ENCODE results near the gene SPANXN3. TPM values are rescaled to one million over a fixed set of nuclear protein-coding genes. Genes with fewer than 3 reads are reported as not detected.

Gene SPANXN3
- total and polyA plus RNA-seq, 2 donors (not counting 1 experiment from before 2014, with no cell fraction given) = not detected

DNA sequence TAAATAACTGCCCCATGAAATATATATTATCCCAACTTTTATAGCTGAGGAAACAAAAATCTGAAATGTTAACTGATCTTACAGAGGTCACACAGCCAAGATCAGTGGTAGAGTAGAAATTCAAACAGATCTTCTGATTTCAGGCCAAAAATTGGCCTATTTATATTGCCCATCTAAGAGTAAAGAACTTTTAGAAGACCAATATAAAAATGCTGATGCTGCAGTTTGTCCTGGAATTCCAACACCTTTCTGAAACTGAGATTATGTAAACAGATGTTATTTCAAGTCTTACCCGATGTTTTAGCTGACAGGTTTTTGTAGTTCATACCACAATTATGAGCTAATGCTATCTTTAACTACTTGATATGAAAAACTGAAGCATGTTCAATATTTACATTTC is 51.1 kb downstream of the SPANXN3 start:
- H3K27me3 ChIP-seq (replicated peaks in 1 of 4; ENCODE audit: control extremely low read depth in 1 of 4, control insufficient read depth in 3 of 4, insufficient read depth in 4 of 4, low read length in 3 of 4) = no peaks in the 10 kb centered on the region
- H3K9me3 ChIP-seq (ENCODE audit: control extremely low read depth in 1 of 3, control insufficient read depth in 2 of 3, insufficient read depth in 1 of 3, low read length in 2 of 3) = no peaks in the 10 kb centered on the region
- no peak overlapping the region for H2AFZ ChIP-seq (ENCODE audit: insufficient read depth, low read depth, low read length, poor library complexity, severe bottlenecking)
- H3K4me3 Mint-ChIP-seq = no peak overlapping the region
- H3K36me3 ChIP-seq (replicated peaks in 1 of 2; ENCODE audit: control extremely low read depth in 1 of 2, control insufficient read depth in 1 of 2, extremely low read depth in 1 of 2, insufficient read depth in 2 of 2, low read length in 1 of 2) = no peaks in the 10 kb centered on the region
- H3K79me2 ChIP-seq (ENCODE audit: control insufficient read depth, insufficient read depth, low read length) = no peaks in the 10 kb centered on the region
- TF ChIP-seq EZH2 (IDR thresholded peaks at IDR 0.05; ENCODE audit: borderline replicate concordance, insufficient read depth, low read depth, low read length, poor library complexity, severe bottlenecking) = no peak
- TF ChIP-seq CTCF (IDR thresholded peaks at IDR 0.05) = no peak
- POLR2A ChIA-PET = no interaction called here
- no peak for ATAC-seq (ENCODE audit: low read depth)
- no CpG with 5 or more reads among the region's 1 CpG for WGBS (ENCODE audit: insufficient coverage)
- H3K27ac Mint-ChIP-seq = no peak overlapping the region
- DNase-seq = no peak
- no peak overlapping the region for H3K4me3 ChIP-seq (ENCODE audit: control extremely low read depth in 1 of 5, extremely low read depth in 1 of 5, insufficient read depth in 1 of 5, low read depth in 2 of 5, low read length in 4 of 5)
- H3K4me1 Mint-ChIP-seq = no peaks in the 10 kb centered on the region
- no peaks in the 10 kb centered on the region for H4K20me1 ChIP-seq (ENCODE audit: control insufficient read depth, insufficient read depth, low read length, poor library complexity, severe bottlenecking)
- H3K4me1 ChIP-seq (ENCODE audit: control insufficient read depth in 2 of 2, insufficient read depth in 2 of 2, low read length in 2 of 2) = no peaks in the 10 kb centered on the region
- H3K9me3 Mint-ChIP-seq (ENCODE audit: insufficient read depth) = peaks cover 4% of the 10 kb centered on the region
- H3K27ac ChIP-seq (ENCODE audit: low read length in 2 of 2) = no peak overlapping the region
- no peaks in the 10 kb centered on the region for H3K27me3 Mint-ChIP-seq
- no peak overlapping the region for H3K9ac ChIP-seq (ENCODE audit: low read length)
- CTCF ChIA-PET = no interaction called here
- intact Hi-C loops (cut with micrococcal nuclease) = no loop called here
- no peak overlapping the region for H3K4me2 ChIP-seq (replicated peaks; ENCODE audit: low read depth, low read length, poor library complexity, severe bottlenecking)

- no peak overlapping the region for H3K4me3 Mint-ChIP-seq
- no peak overlapping the region for H3K27ac ChIP-seq (ENCODE audit: low read length in 2 of 2)
- 73% methylated on average over 3 of the region's 10 CpGs for WGBS (ENCODE audit: insufficient coverage)
These were observed 54.6 kb downstream of the SPANXN3 start for GRCh38 chrX:143462696-143463095.

More at GRCh38 chrX:143462696-143463095, 54.6 kb downstream of the SPANXN3 start:
- Histone ChIP-seq H3K4me2 (replicated peaks; ENCODE audit: low read depth, low read length, poor library complexity, severe bottlenecking) (no peak overlapping the region), H3K79me2 (ENCODE audit: control insufficient read depth, insufficient read depth, low read length) (no peaks in the 10 kb centered on the region), H3K4me1 (ENCODE audit: control insufficient read depth in 2 of 2, insufficient read depth in 2 of 2, low read length in 2 of 2) (no peaks in the 10 kb centered on the region), H4K20me1 (ENCODE audit: control insufficient read depth, insufficient read depth, low read length, poor library complexity, severe bottlenecking) (no peaks in the 10 kb centered on the region), H3K9me3 (ENCODE audit: control extremely low read depth in 1 of 3, control insufficient read depth in 2 of 3, insufficient read depth in 1 of 3, low read length in 2 of 3) (no peaks in the 10 kb centered on the region), H3K36me3 (replicated peaks in 1 of 2; ENCODE audit: control extremely low read depth in 1 of 2, control insufficient read depth in 1 of 2, extremely low read depth in 1 of 2, insufficient read depth in 2 of 2, low read length in 1 of 2) (no peaks in the 10 kb centered on the region), H3K27me3 (replicated peaks in 1 of 4; ENCODE audit: control extremely low read depth in 1 of 4, control insufficient read depth in 3 of 4, insufficient read depth in 4 of 4, low read length in 3 of 4) (no peaks in the 10 kb centered on the region), H3K9ac (ENCODE audit: low read length) (no peak overlapping the region), H3K4me3 (ENCODE audit: control extremely low read depth in 1 of 5, extremely low read depth in 1 of 5, insufficient read depth in 1 of 5, low read depth in 2 of 5, low read length in 4 of 5) (no peak overlapping the region), H2AFZ (ENCODE audit: insufficient read depth, low read depth, low read length, poor library complexity, severe bottlenecking) (no peak overlapping the region)
- POLR2A ChIA-PET = no interaction called here
- CTCF ChIA-PET = no interaction called here
- H3K27ac Mint-ChIP-seq = no peak overlapping the region
- no peak for ATAC-seq (ENCODE audit: low read depth)
- DNase-seq = no peak
- intact Hi-C loops (cut with micrococcal nuclease) = no loop called here
- H3K4me1 Mint-ChIP-seq = no peaks in the 10 kb centered on the region
- no peaks in the 10 kb centered on the region for H3K27me3 Mint-ChIP-seq
- H3K9me3 Mint-ChIP-seq (ENCODE audit: insufficient read depth) = no peaks in the 10 kb centered on the region
- TF ChIP-seq CTCF (IDR thresholded peaks at IDR 0.05) (no peak), EZH2 (IDR thresholded peaks at IDR 0.05; ENCODE audit: borderline replicate concordance, insufficient read depth, low read depth, low read length, poor library complexity, severe bottlenecking) (no peak)
